Measurements from ENCODE around the gene ARID5A.

ARID5A gene

DNA sequence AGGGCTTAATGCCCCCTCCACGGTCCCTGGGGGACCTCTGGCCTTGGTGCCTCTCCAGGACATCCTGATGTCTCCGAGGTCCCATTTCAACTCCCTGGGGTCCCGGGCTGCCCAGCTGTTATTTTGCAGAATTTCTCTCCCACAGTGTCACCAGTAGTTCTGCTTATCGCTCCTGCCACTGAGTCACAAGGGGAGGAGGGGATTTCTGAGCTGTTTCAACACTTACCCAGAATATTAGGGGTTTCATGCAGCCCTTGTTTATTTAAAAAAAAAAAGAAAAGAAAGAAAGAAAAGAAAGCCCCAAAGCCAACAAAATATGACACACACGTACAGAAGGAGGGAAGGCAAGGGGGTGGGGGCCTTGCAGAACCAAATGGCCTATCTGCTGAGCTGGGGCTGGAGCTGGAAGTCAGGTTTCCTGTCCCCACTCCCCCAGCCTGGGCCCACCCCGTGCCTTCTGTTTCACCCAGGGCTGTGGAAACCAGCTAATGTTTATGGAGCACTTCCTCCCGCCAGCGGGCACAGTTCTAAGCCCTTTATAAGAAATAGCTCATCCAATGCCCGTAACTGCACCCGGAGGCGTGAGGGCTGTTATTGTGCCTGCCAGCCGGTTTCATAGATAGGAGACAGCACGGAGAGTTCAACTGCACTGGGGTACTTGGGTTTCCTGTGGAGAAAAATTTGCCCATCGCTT lies 8.4 kb upstream of the ARID5A start:
- DNase-seq: no peak

DNA sequence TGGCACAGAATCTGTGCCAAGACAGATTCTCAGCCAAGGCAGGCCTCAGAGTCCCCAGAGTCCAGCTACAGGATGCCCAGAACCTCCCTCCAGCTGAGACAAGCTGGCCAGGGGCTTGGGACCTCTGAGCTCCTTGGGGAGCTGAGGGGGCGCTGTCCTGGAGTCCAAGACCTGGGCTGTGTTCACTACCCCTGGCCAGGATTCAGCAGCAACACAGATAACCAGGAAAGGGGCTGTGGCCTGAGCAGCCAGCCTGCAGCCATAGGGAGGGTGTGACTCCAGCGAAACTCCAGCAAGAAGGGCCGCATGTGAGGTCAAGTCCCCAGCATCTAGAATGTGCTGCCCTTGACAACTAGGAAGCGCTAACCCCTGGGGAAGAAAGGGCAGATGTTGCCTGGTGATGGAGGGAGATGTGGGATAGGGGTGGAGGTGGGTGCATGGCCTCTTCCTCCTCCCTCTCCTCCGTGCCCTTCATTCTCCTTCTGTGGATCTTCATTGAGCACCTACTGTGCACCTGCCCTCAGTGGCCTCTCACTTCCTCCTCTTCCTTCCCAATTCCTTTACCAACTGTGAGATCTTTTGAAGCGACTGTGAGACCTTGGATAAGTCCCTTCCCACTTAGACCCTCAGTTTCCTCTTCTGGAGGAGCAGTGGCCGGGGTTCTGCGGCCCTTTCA lies 7.7 kb upstream of the ARID5A start:
- no peak for DNase-seq

DNA sequence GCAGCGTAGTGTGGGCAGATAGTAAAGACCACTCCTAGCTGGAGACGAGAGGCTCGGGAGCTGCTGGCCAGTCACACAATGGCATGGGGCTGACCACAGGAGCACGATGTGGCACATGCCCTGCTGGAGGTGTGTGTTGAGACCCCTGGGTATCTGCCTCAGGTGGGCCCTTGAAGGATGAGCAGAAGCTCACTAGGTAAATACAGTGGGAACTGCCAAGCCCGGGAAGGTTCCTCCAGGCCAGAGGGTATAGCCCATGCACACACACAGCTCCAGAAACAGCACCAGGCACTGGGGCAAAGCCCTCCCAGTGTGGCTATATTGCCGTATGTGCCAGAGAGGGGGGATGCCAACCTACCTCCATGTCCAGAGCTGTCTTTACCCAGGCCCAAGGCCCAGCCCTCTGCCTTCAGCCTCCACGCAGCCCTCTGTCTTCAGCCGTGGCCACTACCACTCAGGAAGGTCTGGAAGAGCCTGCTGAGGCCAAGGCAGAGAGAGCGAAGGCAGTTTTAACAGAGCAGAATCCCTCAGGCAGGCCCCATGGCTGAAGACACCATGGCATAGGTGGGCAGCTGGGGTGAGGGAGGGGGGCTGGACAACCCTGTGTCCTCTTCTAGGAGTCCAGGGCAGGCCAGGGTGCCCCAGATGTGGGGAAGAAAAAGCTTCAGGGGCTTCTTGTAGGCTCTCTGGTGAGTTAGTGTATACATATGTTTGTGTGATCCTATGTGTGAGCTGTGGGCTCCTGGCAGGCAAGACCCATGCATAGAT lies 7.0 kb upstream of the ARID5A start:
- DNase-seq: no peak

DNA sequence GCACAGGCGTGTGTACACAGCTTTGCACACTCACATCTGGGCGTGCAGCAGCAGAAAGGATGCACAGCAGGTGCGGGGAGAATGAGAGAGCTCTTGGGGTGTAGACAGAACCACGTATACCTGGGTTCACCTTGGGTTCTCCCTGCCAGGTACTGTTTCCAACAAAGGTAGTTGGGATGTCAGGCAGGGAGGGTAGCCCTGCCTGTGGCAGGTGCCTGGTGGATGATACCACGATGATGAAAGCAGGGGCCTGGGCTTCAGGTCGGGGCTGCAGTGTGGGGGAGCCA lies 6.5 kb upstream of the ARID5A start:
- DNase-seq: no peak

DNA sequence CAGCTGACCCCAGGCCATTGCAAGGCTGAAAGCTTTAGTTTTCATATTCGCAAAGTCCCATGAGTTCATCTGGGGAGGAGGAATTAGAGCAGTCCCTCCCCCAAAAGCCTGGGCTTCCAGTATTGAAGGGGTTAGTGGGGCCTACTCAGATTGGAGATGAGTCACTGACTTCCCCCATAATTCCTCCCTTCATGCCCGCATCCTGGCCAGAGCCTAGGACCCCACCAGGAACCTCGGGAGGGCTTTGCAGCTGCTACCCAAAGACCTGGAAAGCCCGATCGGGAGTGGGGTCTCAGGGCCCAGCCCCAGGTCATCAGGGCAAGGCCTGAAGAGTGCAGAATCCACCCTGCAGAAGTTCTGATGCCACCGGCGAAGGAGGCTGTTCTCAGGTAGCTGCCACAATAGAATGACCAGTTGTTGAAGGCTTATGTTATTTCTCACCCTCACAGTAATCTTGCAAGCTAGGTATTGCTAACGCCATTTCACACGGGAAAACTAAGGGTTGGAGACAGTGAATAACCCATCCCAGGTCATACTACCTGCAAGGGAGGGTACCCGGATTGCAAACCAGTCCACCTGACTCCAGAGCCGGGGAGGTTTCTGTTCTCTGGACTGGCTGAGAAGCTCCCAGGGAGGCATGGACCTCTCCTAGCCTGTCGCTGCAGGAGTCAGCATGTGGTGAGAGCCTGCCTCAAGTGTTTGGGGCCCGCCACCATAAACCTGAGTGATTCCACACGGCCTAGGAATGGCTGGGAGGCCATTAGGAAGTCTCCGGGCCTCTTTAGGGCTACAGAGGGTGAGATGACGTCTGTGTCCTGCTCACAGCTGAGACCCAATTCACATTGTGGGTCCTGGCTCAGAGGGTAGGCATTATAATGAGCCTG lies 5.8 kb upstream of the ARID5A start:
- no peak for DNase-seq

DNA sequence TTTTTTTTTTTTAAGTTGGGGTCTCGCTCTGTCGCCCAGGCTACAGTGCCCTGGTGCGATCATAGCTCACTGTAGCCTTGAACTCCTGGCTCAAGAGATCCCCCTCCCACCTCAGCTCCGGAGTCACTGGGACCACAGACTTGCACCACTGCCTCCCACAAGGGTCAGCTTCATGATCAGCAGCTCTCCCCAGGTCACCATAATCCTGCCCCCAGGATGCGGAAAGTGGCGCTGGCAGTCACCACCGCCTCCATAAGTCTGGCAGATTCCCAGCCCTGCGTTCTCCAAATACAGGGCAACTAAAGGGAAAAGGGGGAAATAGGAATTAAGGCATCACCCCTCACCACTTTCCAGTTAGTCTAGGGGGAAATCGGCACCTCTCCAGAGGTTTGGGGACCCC lies 5.2 kb upstream of the ARID5A start:
- DNase-seq: no peak

DNA sequence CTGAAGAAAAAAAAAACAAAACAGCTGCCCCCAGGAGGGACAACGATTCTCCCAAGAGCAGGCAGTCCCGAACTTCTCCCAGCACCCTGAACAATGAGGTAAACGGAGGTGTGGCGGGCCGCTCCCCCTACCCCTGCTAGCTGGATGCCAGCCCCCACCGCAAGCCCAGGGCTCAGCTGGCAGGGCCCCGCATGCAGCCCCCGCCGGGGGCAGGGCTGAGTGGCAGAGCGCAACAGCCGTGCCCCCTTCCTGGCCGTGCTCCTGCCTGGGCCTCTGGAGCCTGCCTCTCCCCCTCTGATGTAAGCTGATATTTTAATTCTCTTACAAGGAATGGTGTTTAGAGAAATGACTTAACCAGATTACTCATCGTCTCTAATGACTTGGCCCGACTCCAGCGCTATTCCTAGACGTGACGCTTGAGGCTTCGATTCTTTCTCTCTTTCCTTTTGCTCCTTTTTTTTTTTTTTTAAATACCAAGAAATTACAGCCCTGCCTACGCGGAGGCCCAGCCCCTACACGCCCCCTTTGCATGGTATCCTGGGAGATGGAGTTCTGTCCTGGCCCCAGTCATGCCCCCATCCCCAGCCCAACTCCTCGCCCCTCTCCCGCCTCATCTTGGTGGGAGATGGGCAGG lies 4.6 kb upstream of the ARID5A start:
- DNase-seq: no peak

DNA sequence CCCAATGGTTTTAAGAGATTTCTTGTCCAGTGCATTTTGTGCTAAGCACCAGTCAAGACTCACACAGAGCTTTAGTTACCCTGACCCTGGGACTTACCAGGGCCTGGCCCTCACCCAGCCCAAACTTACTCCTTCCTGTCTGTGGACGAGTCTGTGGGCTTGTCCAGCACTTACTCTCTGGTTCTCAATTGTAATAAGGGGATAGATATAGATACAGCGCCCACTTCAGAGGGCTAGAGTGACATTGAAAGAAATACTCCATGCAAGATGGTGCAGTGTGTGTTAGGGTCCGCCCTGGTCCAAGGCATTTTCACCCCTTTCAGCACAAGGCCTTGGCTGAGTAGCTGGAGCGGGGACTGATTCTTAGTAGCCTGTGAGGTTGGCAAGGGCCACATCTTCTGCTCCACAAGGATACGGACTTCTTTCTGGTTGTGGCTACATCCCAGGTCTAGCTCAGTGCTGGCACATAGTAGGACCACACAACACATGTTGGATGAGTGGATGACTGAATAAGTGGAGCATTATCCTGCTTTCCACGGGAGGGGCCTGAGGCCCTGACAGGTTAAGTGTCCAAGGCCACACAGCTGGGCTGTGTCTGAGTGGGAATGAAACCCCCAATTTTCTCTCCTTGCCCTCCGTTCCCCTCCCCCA lies 3.8 kb upstream of the ARID5A start:
- DNase-seq: no peak

DNA sequence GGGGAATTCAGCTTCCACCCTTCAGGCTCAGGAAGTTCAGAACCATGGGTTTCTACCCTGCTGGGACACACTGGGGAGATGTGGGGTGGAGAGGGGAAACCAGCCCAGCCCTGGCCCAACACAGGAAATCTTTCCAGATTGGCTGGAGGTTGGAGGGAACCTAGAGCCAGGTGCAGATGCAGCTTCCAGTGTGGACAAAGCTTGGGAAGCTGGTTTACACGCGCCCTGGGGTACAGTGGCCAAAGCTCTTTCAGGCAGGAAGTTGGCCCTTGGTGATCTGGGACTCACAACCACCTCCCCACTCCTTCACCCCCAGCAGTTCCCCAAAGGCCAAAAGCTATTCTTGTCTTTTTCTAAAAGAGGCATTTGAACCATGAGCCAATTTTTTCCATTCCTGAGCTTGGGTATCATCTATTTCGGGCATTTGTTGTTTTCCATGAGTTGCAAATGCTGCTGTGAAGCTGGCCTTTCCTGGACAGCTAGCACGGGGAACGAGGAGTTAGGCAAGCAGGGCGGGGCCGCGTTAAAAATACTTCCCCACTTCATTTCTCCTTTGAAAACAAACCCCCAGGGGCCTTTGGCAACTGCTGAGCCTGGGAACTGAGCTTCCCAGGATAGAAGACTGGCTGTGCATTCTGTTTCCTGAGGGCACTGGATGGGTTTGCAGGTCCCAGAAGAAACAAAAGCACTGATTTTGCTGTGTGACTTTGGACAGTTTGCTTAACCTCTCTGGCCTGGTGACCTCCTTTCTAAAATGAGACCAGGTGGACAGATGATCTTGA lies 3.1 kb upstream of the ARID5A start:
- DNase-seq: no peak

DNA sequence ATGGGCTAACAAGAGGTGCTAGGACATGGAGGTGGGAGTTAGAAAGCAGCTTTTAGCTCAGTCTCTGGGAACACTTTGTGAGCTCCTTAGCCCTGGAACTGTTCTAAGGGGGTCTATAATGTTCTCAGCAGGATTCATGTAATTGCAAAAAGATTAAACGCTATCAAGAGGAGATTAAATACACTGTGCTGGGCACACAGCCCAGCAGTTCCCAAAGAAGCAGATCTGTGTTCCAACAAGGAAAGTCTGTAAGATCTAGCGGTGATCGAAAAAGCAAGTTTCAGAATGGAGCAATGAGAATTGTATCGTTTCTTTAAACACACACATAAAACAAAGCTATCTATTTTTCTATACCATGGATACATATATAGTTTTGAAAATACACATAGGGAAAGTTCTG lies 2.4 kb upstream of the ARID5A start:
- no peak for DNase-seq

DNA sequence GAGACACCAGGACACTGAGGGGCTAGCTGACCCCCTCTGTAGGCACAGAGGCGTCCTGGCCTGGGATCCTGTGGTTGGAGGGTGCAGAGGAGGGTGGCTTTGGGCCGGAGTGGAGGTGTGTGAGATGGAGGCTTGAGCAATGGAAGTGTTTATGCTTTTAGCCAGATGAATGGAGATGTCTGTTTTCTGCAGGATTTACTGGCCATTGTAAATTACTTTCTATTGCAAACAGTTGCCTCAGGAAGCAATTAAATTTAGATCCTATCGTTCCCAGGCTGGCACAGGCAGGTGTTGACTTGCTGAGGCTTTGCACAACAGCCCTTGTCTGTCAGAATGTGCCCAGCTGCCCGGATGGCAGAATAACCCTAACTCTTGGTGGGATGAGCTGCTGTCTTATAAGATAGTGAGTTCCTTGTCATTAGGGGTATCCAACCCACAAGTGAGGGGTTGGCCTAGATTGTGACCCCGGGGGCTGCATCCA lies 1.8 kb upstream of the ARID5A start:
- no peak for DNase-seq

DNA sequence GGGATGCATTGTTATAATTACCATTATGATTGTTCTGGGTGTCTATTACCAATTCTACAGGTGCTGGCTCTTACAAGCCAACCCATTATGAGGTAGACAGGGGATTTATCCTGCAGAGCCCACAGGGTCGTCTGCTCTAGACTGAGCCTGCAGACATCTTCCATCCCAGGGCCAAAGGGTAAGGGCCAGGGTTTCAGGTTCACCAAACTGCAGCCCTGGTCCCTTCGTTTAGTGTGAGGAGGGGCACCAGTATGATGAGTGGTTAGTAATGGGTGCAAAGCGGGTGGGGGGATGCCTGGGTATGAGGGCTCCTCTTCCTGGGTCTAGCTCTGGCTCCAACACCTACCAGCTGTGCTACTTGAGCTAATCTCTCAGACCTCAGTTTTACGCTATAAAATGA lies 1.2 kb upstream of the ARID5A start:
- no peak for DNase-seq

DNA sequence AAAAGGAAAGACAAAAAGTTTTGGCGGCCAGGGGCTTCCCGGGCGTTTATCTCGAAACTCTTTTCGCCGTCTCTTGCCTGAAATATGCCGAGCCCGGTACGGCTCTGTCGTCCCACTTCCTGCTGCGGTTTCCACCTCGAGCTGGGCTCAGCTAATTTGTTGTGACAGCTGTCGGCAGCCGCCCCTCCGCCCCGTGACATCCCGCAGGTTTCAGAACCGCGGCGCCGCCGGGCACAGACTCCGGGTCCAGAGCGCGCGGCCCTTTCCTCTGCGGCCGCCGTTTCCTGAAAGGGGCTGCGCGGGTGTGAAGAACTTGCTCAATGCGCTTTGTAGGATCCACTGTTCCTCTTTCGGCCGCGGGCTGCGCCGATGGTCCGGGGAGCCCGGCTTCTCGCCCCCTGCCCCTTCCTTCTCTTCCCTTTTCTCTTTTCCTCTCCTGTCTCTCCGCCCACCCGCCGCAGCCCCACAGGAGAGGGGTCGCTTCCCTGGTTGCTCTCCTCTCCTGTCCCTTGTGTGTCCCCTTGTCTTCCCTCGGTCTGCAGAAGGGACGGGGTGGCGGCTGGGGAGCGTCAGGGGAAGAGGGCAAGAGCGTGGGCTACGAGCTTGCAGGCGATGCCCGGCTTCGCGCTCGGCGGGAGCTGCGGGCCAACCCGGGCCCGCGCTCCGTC lies 648 bp downstream of the ARID5A start:
- DNase-seq: no peak

DNA sequence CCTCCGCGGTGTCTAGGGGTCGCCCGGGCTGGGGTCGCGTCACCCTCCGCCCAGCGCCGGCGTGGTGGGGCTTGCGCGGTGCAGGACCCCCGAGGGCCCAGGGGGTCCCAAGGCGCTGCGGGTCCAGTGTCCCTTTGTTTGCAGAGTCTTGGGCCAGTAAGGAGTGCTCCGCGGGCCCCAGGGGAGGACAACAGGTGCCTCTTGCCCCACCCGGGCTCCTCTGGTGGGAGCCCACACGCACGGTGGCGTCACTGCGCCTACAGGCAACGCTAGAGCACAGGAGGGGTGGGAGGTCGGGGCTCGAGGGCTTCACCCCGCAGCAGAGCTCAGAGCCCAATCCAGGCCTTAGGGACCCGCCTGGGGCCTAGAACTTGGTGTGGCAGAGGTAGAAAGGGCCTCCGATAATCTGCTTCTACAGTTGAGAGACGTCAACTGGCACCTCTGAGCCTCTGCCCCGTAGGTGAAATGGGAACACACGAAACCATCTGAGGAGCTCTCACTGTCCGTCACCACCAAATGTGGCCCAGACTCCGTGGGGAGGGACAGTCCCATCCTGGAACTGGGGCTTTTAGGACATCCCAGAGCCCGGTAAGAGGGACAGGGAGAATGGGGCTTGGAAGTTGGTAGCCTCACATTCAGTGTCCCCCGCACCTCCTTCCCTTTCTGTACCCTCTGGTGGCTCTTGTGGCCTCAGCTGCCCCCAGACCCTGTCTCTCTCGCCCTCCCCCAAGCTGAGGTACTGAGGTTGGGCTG lies 1.4 kb downstream of the ARID5A start:
- DNase-seq: no peak

DNA sequence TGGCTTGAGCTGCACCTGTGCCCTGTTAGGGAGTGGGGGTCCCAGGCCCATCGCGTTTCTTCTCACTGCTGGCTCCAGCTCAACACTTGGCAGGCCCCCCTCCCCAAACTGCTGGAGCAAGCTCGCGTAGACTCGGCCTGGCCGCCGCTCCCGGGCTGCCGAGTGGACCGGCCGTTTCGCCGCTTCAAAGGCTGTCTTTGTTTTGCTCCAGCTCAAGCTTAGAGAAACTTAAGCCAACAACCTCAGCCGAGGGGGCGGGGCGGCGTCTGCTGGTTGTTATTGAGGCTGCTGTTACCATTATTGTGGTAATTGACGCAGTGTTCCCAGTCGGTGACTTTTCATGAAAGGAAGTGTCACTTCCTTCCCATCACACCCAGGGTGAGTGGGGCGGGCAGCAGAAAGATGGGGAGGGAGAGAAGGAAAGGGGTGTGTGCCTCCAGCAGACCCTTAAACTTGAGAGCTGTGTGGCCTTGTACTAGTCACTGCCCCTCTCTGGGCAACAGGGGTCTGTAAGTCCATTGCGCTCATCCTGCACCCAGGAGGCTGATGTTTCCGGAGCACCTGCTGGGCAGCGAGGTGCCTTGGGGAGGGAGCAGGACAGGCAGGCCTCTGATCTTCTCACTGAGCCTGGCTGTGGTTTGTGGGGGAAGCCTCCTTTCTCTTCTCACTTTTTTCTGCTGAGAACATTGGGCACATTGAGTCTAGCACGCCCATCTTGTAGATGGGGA lies 2.1 kb downstream of the ARID5A start:
- DNase-seq: no peak

DNA sequence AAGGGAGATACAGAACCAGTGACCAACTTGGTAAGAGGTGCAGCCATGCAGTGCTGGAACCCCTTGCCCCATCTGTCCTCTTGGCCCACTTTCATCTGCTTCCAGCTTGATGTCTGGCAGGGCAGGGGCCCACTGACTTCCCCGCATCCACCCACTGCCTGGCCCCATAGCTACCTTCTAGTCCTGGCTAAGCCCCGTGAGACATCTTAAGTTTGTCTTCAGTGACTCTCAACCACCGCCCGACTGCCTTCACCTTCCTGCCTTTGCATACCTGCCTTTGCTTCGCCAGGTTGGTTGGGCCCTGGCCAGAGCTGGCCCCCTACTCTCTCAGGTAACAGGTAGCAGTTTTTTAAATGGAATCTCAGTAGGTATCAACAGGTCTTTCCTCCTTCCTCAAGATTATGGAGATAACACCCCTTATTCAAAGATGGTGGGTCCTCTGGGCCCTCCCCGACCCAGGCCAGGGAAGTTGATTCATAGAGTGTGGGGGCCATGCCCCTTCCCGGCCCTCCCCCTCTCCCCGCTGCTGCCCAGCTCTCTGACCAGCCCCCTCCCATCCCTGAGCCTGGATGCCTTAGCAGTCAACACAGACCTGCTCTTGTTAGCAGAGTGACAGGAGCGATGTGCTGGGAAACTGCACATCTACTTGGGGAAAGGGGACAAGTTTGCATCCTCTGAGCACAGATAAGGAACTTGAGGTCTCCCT lies 2.8 kb downstream of the ARID5A start:
- no peak for DNase-seq

DNA sequence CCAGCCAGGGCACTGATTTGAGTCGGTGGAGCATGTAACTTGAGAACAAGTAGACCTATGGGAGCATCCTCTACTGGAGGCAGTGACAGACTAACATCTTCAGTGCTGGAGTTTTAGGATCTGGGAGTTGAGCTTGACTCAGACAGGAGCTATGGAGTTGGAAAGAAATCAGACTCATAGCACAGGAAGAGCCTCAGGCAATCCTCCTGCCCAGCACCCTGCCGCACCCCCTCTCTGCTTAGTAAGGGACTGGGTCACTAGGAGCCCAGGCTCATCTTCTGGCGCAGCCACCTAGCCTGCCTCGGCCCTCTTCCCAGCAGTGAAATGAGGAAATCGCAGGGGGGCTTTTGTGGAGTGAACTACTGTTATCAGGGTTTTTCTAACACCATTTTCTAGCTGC lies 3.6 kb downstream of the ARID5A start:
- DNase-seq: no peak

DNA sequence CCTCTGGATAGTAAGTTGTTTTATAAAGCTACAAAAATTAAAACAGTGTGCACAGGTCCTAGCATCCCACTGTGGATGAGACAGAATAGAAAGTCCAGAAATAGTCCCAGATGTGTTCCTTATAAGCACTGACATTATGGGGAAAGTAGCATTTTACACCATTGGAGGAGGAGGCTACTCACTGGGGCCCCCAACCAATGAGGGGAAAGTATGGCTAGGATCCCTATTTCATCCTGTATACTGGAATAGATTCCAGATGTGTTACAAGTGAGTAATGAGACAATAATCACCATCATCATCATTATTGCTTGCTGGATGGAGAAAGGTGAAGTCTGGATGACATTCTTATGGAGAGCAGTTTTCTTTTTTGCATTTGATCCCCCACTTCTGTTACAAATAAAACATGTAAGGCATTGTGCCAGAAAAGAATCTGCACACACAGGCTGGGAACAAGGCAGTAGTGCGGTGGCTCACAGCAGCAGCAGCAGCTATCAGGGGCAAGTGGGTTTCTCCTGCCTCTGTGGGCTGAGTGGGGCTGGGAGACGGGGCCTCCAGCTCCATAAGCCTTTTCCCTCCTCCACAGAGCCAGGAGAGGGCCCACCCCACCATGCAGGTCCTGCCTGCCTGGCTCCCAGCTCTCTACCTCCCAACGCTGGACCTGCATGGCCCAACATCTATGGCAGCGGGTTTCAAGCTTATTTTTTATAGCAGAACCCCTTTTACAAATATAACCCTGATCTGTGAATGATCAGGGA lies 5.0 kb downstream of the ARID5A start:
- DNase-seq: no peak
